DOHH2 (cell line): ENCODE data around the gene TLCD5.

ENCODE experiments used
- H3F3A ChIP-seq: fragments of 200-600 bp; sonication (generic), shearing (Covaris generic); 2 replicates; pipeline ENCODE4 v1.6.0; 2016; ENCODE audit warnings: antibody characterized with exemption, mild to moderate bottlenecking; ENCODE audit not compliant: control insufficient read depth, insufficient read depth
- H3K27ac ChIP-seq: fragments of 200-600 bp; sonication (generic); 2 replicates; pipeline ENCODE4 v1.5.1; 2014; ENCODE audit warnings: low read depth, mild to moderate bottlenecking, low read length, moderate library complexity
- H3K27me3 ChIP-seq: fragments of 200-600 bp; sonication (generic); 2 replicates; pipeline ENCODE4 v1.6.1; 2014; ENCODE audit warnings: mild to moderate bottlenecking, low read length, mixed read lengths; ENCODE audit not compliant: control insufficient read depth
- H3K36me3 ChIP-seq: fragments of 200-600 bp; sonication (generic); 2 replicates; pipeline ENCODE4 v1.6.1; 2014; ENCODE audit warnings: mild to moderate bottlenecking, low read length, moderate library complexity, mixed read lengths; ENCODE audit not compliant: control insufficient read depth
- H3K4me1 ChIP-seq: fragments of 200-600 bp; sonication (generic); 2 replicates; pipeline ENCODE4 v1.6.1; 2014; ENCODE audit warnings: mild to moderate bottlenecking, low read length, mixed read lengths; ENCODE audit not compliant: control insufficient read depth
- H3K4me2 ChIP-seq: fragments of 200-600 bp; sonication (generic); 2 replicates; pipeline ENCODE4 v1.6.0; 2014; ENCODE audit warnings: mild to moderate bottlenecking, low read length, moderate library complexity
- H3K4me3 ChIP-seq: fragments of 200-600 bp; sonication (generic); 2 replicates; pipeline ENCODE4 v1.5.1; 2014; ENCODE audit warnings: mild to moderate bottlenecking, low read length, mixed read lengths
- H3K79me2 ChIP-seq: fragments of 200-600 bp; sonication (generic); 2 replicates; pipeline ENCODE4 v1.6.1; 2014; ENCODE audit warnings: mild to moderate bottlenecking, low read length, mixed read lengths; ENCODE audit not compliant: control insufficient read depth
- H3K9me2 ChIP-seq: fragments of 200-600 bp; sonication (generic); replicated peaks from 2 replicates; pipeline ENCODE4 v1.6.1; 2014; ENCODE audit warnings: mild to moderate bottlenecking, low read length, mixed read lengths; ENCODE audit not compliant: control insufficient read depth
- H3K9me3 ChIP-seq: fragments of 200-600 bp; sonication (generic); 2 replicates; pipeline ENCODE4 v1.6.1; 2014; ENCODE audit warnings: antibody characterized with exemption, low read length, mixed read lengths; ENCODE audit not compliant: control insufficient read depth, insufficient read depth
- H4K20me1 ChIP-seq: fragments of 200-600 bp; sonication (generic); 2 replicates; pipeline ENCODE4 v1.6.0; 2014; ENCODE audit warnings: low read depth, mild to moderate bottlenecking, antibody characterized with exemption, low read length, moderate library complexity; ENCODE audit not compliant: control insufficient read depth, insufficient read depth
- CTCF ChIP-seq: fragments of 200-600 bp; sonication (generic); IDR thresholded peaks from one replicate; pipeline ENCODE4 v1.5.1; 2014; ENCODE audit warnings: antibody characterized with exemption, mild to moderate bottlenecking, low read depth, low read length; ENCODE audit not compliant: poor library complexity, severe bottlenecking
- EZH2phosphoT487 ChIP-seq: fragments of 200-600 bp; sonication (generic); IDR thresholded peaks from 2 replicates; pipeline ENCODE4 v1.6.1; 2017; ENCODE audit warnings: borderline replicate concordance, mild to moderate bottlenecking, antibody characterized with exemption, low read length, moderate library complexity, mixed read lengths

Gene TLCD5

DNA sequence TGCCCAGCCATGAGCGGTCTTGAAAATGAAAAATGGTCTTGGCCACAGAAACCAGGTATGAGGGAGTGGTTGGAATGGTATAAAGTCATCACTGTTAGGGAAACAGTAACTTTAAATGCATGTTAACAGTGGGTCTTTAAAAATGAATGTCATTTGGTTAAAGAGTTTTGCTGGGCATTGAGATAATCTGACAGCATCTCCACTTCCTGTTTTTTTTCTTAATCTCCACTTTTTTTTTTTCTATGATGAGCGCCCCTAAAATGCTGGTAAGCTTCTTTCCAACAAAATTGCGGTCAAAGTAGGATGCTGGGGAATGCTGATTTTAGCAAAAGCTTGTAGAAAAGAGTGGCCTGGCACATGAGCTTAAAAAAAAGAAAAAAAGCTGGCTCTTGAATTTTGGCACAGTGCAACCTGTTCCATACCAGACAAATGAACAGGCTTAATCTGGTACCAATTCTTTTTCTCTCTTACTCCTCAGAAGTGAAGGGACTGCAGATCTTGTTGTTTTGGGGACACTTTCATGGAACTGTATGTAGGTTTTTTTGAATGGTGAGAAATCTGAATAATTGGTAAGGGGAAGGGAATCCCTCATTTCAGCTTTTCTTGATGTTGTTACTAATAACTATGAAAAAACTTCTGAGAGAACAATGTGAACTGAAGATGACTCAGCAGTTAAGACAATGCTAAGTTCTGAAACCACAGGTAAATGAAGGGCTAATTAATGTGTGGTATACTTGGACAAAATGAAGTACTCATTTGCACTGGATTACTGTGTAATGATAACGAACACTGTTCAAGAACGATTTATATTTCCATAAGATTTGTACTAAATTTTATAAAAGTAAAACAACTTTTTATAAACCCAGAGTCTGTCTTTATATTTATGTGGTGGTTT is 8.0 kb downstream of the TLCD5 start:
- Histone ChIP-seq H3K36me3 (no peaks in the 10 kb centered on the region), H3K4me3 (no peak overlapping the region), H3K27me3 (peaks cover 14% of the 10 kb centered on the region; the same call in 1 of the 2 replicates), H3K27ac (no peak overlapping the region), H3K9me3 (no peaks in the 10 kb centered on the region), H3K4me2 (no peak overlapping the region), H3F3A (peaks cover 9% of the 10 kb centered on the region), H3K9me2 (no peaks in the 10 kb centered on the region), H3K4me1 (peaks cover 20% of the 10 kb centered on the region), H4K20me1 (peaks cover 9% of the 10 kb centered on the region; the same call in 1 of the 2 replicates), H3K79me2 (peaks cover 14% of the 10 kb centered on the region)
- TF ChIP-seq EZH2phosphoT487 (no peak), CTCF (no peak)

- H3K27me3 ChIP-seq: peaks cover 19% of the 10 kb centered on the region; the same call in 1 of the 2 replicates
- H3K27ac ChIP-seq: no peak overlapping the region
- H3K4me3 ChIP-seq: no peak overlapping the region
- no peaks in the 10 kb centered on the region for H3K9me3 ChIP-seq
- H3K9me2 ChIP-seq: no peaks in the 10 kb centered on the region
- H4K20me1 ChIP-seq: peaks cover 13% of the 10 kb centered on the region; the same call in 1 of the 2 replicates
- TF ChIP-seq EZH2phosphoT487: no peak
- no peak for TF ChIP-seq CTCF
- H3F3A ChIP-seq: peaks cover 9% of the 10 kb centered on the region
- peaks cover 20% of the 10 kb centered on the region for H3K79me2 ChIP-seq
- H3K36me3 ChIP-seq: no peaks in the 10 kb centered on the region
- peaks cover 27% of the 10 kb centered on the region for H3K4me1 ChIP-seq
- no peak overlapping the region for H3K4me2 ChIP-seq
Measured at GRCh38 chr11:120333801-120334200, 8.7 kb downstream of the TLCD5 start.

- Histone ChIP-seq H3K4me3 (no peak overlapping the region), H3K9me3 (no peaks in the 10 kb centered on the region), H3K27ac (no peak overlapping the region), H3K9me2 (no peaks in the 10 kb centered on the region), H3K36me3 (no peaks in the 10 kb centered on the region), H4K20me1 (peaks cover 14% of the 10 kb centered on the region), H3K4me1 (peaks cover 27% of the 10 kb centered on the region), H3F3A (peaks cover 9% of the 10 kb centered on the region), H3K79me2 (peaks cover 23% of the 10 kb centered on the region), H3K27me3 (peaks cover 21% of the 10 kb centered on the region), H3K4me2 (no peak overlapping the region)
- TF ChIP-seq EZH2phosphoT487 (no peak), CTCF (no peak)
Measured at GRCh38 chr11:120334332-120334731, 9.2 kb downstream of the TLCD5 start.
